ENCODE data around the gene CELA3B.

The CELA3B gene

DNA sequence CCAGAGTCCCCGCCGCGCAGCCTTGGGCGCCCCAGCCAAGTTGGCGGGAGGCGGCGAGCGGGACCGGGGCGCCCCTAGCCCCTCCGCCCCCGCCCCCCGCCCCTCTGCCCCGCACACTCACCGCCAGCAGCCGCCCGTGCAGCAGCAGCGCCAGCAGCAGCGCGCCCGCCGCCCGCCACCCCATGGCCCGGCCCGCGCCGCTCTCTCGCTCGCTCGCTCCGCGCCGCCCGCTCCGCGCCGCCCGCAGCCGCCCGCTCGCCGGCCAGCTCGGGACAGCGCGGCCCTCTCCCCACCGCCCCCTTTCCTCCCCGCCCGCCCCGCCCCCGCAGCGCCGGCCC, 39.8 kb upstream of the CELA3B start, which contains the start of gene HSPG2:
Gene HSPG2 (minus strand): TSS at position 277 of the 338 bp plus-strand sequence. CDS start 93 bp downstream, at position 184.
- Histone ChIP-seq H4K91ac (ENCODE audit: low read depth, low read length, poor library complexity) (peak within 1 kb of the TSS; percentile 96), H3K27me3 (ENCODE audit: control insufficient read depth in 3 of 3, insufficient read depth in 3 of 3, low read depth in 1 of 3, low read length in 3 of 3) (no peaks in the 10 kb centered on the region), H3K9ac (ENCODE audit: low read depth, low read length, poor library complexity) (peak within 1 kb of the TSS; percentile 85), H3K4me1 (ENCODE audit: control insufficient read depth in 2 of 2, insufficient read depth in 1 of 2, low read depth in 1 of 2, low read length in 2 of 2) (peaks cover 31 to 47% of the 10 kb centered on the region in 2 donors), H3K4ac (ENCODE audit: low read length) (peak within 1 kb of the TSS; percentile 54), H2BK120ac (ENCODE audit: low read depth, low read length) (peak within 1 kb of the TSS; percentile 88), H3K23ac (ENCODE audit: low read depth, low read length, poor library complexity) (peak within 1 kb of the TSS; percentile 89), H2BK12ac (ENCODE audit: low read length) (peak within 1 kb of the TSS; percentile 96), H2AK5ac (ENCODE audit: low read depth, low read length) (peak within 1 kb of the TSS; percentile 56), H3K36me3 (replicated peaks in 1 of 2; ENCODE audit: control insufficient read depth in 2 of 2, insufficient read depth in 2 of 2, low read length in 2 of 2) (no peaks in the 10 kb centered on the region), H3K9me3 (replicated peaks in 1 of 2; ENCODE audit: control insufficient read depth in 2 of 2, insufficient read depth in 1 of 2, low read depth in 1 of 2, low read length in 2 of 2) (no peaks in the 10 kb centered on the region), H3K4me3 (ENCODE audit: low read length in 2 of 2) (peak within 1 kb of the TSS; percentile 79 to 84), H4K8ac (ENCODE audit: low read depth, low read length) (peak within 1 kb of the TSS; percentile 53), H2BK5ac (ENCODE audit: low read length) (peak within 1 kb of the TSS; percentile 80), H3K79me1 (ENCODE audit: low read depth, low read length) (peaks cover 5% of the 10 kb centered on the region), H3K18ac (ENCODE audit: low read length) (peak within 1 kb of the TSS; percentile 98), H3K4me2 (ENCODE audit: insufficient read depth, low read length, poor library complexity, severe bottlenecking) (peak within 1 kb of the TSS; percentile 74), H3K27ac (replicated peaks; ENCODE audit: low read length) (peak within 1 kb of the TSS; percentile 22), H3K14ac (ENCODE audit: low read length) (no peak within 1 kb of the TSS), H2AFZ (ENCODE audit: low read length) (peak within 1 kb of the TSS; percentile 98), H2BK15ac (ENCODE audit: low read length) (peak within 1 kb of the TSS; percentile 99)
- DNase-seq (ENCODE audit: low spot score) = no peak
- no CpG with 5 or more reads among the region's 52 CpGs for WGBS, 2 donors (ENCODE audit: extremely low coverage in 2 of 2, insufficient read length in 2 of 2, insufficient replicate concordance in 1 of 2)

GRCh38 chr1:21937372-21938121, 39.3 kb upstream of the CELA3B start:
- Histone ChIP-seq H3K79me1 (ENCODE audit: low read depth, low read length) (peaks cover 5% of the 10 kb centered on the region), H3K4ac (ENCODE audit: low read length) (peak overlapping the region; percentile 54), H2BK5ac (ENCODE audit: low read length) (peak overlapping the region; percentile 80), H3K9me3 (replicated peaks in 1 of 2; ENCODE audit: control insufficient read depth in 2 of 2, insufficient read depth in 1 of 2, low read depth in 1 of 2, low read length in 2 of 2) (no peaks in the 10 kb centered on the region), H3K18ac (ENCODE audit: low read length) (peak overlapping the region; percentile 98), H3K27ac (replicated peaks; ENCODE audit: low read length) (peak overlapping the region; percentile 22), H2BK15ac (ENCODE audit: low read length) (peak overlapping the region; percentile 99), H3K36me3 (replicated peaks in 1 of 2; ENCODE audit: control insufficient read depth in 2 of 2, insufficient read depth in 2 of 2, low read length in 2 of 2) (no peaks in the 10 kb centered on the region), H3K27me3 (ENCODE audit: control insufficient read depth in 3 of 3, insufficient read depth in 3 of 3, low read depth in 1 of 3, low read length in 3 of 3) (no peaks in the 10 kb centered on the region), H4K8ac (ENCODE audit: low read depth, low read length) (peak overlapping the region; percentile 53), H3K4me3 (ENCODE audit: low read length in 2 of 2) (peak overlapping the region; percentile 57 to 70), H3K23ac (ENCODE audit: low read depth, low read length, poor library complexity) (peak overlapping the region; percentile 89), H2AK5ac (ENCODE audit: low read depth, low read length) (peak overlapping the region; percentile 56), H3K9ac (ENCODE audit: low read depth, low read length, poor library complexity) (peak overlapping the region; percentile 79), H2BK120ac (ENCODE audit: low read depth, low read length) (peak overlapping the region; percentile 88), H2BK12ac (ENCODE audit: low read length) (peak overlapping the region; percentile 96), H4K91ac (ENCODE audit: low read depth, low read length, poor library complexity) (peak overlapping the region; percentile 96), H3K4me2 (ENCODE audit: insufficient read depth, low read length, poor library complexity, severe bottlenecking) (peak overlapping the region; percentile 54), H2AFZ (ENCODE audit: low read length) (peak overlapping the region; percentile 98), H3K14ac (ENCODE audit: low read length) (no peak overlapping the region), H3K4me1 (ENCODE audit: control insufficient read depth in 2 of 2, insufficient read depth in 1 of 2, low read depth in 1 of 2, low read length in 2 of 2) (peaks cover 35 to 48% of the 10 kb centered on the region in 2 donors)
- peak; percentile 84 for DNase-seq (ENCODE audit: low spot score)
- WGBS, 2 donors (ENCODE audit: extremely low coverage in 2 of 2, insufficient read length in 2 of 2, insufficient replicate concordance in 1 of 2) = no CpG with 5 or more reads among the region's 69 CpGs

DNA sequence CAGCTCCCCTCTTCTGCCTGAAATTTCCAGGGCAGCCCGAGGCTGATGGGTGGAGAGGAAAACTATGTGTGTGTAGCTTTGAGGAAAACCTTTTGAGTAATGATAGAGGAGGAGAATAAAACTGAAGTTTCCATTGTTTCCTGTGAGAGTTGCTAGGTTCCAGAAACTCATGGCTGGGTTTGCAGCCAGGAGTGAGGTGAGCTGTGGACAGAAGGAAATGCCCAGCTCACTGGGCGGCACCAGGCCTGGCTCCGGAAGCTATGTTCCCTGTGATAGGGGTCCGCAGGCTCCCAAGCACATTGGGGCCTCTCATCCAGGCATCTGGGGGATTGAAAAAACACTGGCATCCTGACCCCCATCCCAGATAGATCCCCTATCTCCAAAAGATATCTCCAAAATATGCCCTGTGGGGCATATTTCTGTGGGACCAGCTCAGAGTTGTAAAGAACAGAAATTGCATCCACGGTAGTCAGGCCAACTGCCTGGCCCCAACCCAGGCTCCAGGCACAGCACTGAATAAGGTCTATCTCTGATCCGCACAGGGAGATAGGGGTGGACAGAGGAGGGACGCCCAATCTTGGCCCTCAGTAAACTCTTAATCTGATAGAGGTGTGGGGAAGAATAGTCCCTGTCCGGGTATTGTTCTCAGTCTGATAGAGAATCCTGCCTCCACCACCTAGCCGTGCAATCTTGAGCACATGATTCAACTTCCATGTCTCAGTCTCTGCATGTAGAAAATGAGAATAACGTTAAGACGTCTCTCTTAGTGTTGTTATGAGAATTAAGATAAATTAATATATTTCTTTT, 37.9 kb upstream of the CELA3B start:
- no CpG with 5 or more reads among the region's 11 CpGs for WGBS, 2 donors (ENCODE audit: extremely low coverage in 2 of 2, insufficient read length in 2 of 2, insufficient replicate concordance in 1 of 2)
- no peak for DNase-seq (ENCODE audit: low spot score)
- H2BK15ac ChIP-seq (ENCODE audit: low read length) = peak overlapping the region; percentile 10
- H3K23ac ChIP-seq (ENCODE audit: low read depth, low read length, poor library complexity) = no peak overlapping the region
- no peak overlapping the region for H3K14ac ChIP-seq (ENCODE audit: low read length)
- H3K79me1 ChIP-seq (ENCODE audit: low read depth, low read length) = peaks cover 5% of the 10 kb centered on the region
- H2BK120ac ChIP-seq (ENCODE audit: low read depth, low read length) = no peak overlapping the region
- no peaks in the 10 kb centered on the region for H3K27me3 ChIP-seq (ENCODE audit: control insufficient read depth in 3 of 3, insufficient read depth in 3 of 3, low read depth in 1 of 3, low read length in 3 of 3)
- no peak overlapping the region for H3K4ac ChIP-seq (ENCODE audit: low read length)
- H3K4me1 ChIP-seq (ENCODE audit: control insufficient read depth in 2 of 2, insufficient read depth in 1 of 2, low read depth in 1 of 2, low read length in 2 of 2) = peaks cover 37 to 40% of the 10 kb centered on the region in 2 donors
- H3K18ac ChIP-seq (ENCODE audit: low read length) = peak overlapping the region; percentile 40
- peak overlapping the region; percentile 50 for H3K27ac ChIP-seq (replicated peaks; ENCODE audit: low read length)
- H3K36me3 ChIP-seq (replicated peaks in 1 of 2; ENCODE audit: control insufficient read depth in 2 of 2, insufficient read depth in 2 of 2, low read length in 2 of 2) = no peaks in the 10 kb centered on the region
- H3K4me3 ChIP-seq (ENCODE audit: low read length in 2 of 2) = no peak overlapping the region
- H2AK5ac ChIP-seq (ENCODE audit: low read depth, low read length) = no peak overlapping the region
- H3K4me2 ChIP-seq (ENCODE audit: insufficient read depth, low read length, poor library complexity, severe bottlenecking) = no peak overlapping the region
- H2BK5ac ChIP-seq (ENCODE audit: low read length) = no peak overlapping the region
- no peaks in the 10 kb centered on the region for H3K9me3 ChIP-seq (replicated peaks in 1 of 2; ENCODE audit: control insufficient read depth in 2 of 2, insufficient read depth in 1 of 2, low read depth in 1 of 2, low read length in 2 of 2)
- H2BK12ac ChIP-seq (ENCODE audit: low read length) = no peak overlapping the region
- H4K8ac ChIP-seq (ENCODE audit: low read depth, low read length) = no peak overlapping the region
- no peak overlapping the region for H4K91ac ChIP-seq (ENCODE audit: low read depth, low read length, poor library complexity)
- H2AFZ ChIP-seq (ENCODE audit: low read length) = peak overlapping the region; percentile 45
- H3K9ac ChIP-seq (ENCODE audit: low read depth, low read length, poor library complexity) = no peak overlapping the region

Measured in neuronal stem cell (in vitro differentiated cells).